Endodermal cell (in vitro differentiated cells): ENCODE results near the gene TNFRSF8. TPM values are rescaled to one million over a fixed set of nuclear protein-coding genes. Genes with fewer than 3 reads are reported as not detected.

ENCODE experiments used
- DNase-seq: peaks from one replicate; pipeline ENCODE4 v3.0.0-alpha.2; 2017
- H3K27ac ChIP-seq: 2 replicates; pipeline ENCODE4 v1.5.1; 2013; ENCODE audit warnings: mild to moderate bottlenecking, low read depth, low read length, moderate library complexity
- H3K27me3 ChIP-seq: 2 replicates; pipeline ENCODE4 v1.6.1; 2013; ENCODE audit warnings: mild to moderate bottlenecking, low read length, moderate library complexity; ENCODE audit not compliant: insufficient read depth, control insufficient read depth, poor library complexity, severe bottlenecking
- H3K36me3 ChIP-seq: 2 replicates; pipeline ENCODE4 v1.7.0; 2013; ENCODE audit warnings: mild to moderate bottlenecking, low read length, moderate library complexity; ENCODE audit not compliant: control insufficient read depth, insufficient read depth
- H3K4me1 ChIP-seq: one replicate; pipeline ENCODE4 v1.7.0; 2013; ENCODE audit warnings: low read length; ENCODE audit not compliant: control insufficient read depth, insufficient read depth
- H3K4me3 ChIP-seq: 2 replicates; pipeline ENCODE4 v1.5.1; 2013; ENCODE audit warnings: mild to moderate bottlenecking, low read length, moderate library complexity
- H3K9ac ChIP-seq: 2 replicates; pipeline ENCODE4 v1.6.1; 2013; ENCODE audit warnings: mild to moderate bottlenecking, low read length, moderate library complexity; ENCODE audit not compliant: poor library complexity, severe bottlenecking; ENCODE audit errors: extremely low read depth
- H3K9me3 ChIP-seq: 2 replicates; pipeline ENCODE4 v1.6.1; 2013; ENCODE audit warnings: mild to moderate bottlenecking, low read length, moderate library complexity; ENCODE audit not compliant: control insufficient read depth
- H3K27ac Mint-ChIP-seq: 2 replicates; pipeline ENCODE4 v1.8.0; 2020; ENCODE audit warnings: mixed read lengths
- H3K27me3 Mint-ChIP-seq: 2 replicates; pipeline ENCODE4 v1.8.0; 2021; ENCODE audit warnings: mild to moderate bottlenecking, mixed read lengths; ENCODE audit not compliant: insufficient read depth
- H3K36me3 Mint-ChIP-seq: 2 replicates; pipeline ENCODE4 v1.8.0; 2020; ENCODE audit warnings: low read depth, mixed read lengths
- H3K4me1 Mint-ChIP-seq: 2 replicates; pipeline ENCODE4 v1.8.0; 2020; ENCODE audit warnings: mixed read lengths
- H3K4me3 Mint-ChIP-seq: 2 replicates; pipeline ENCODE4 v1.8.0; 2020; ENCODE audit warnings: mild to moderate bottlenecking, moderate library complexity, mixed read lengths
- H3K9me3 Mint-ChIP-seq: 2 replicates; pipeline ENCODE4 v1.8.0; 2020; ENCODE audit warnings: mild to moderate bottlenecking, mixed read lengths
- CTCF ChIP-seq: fragments of 200-600 bp; sonication (generic); conservative IDR thresholded peaks from 2 replicates; pipeline ENCODE4 v1.5.0; 2021; ENCODE audit warnings: antibody characterized with exemption, mild to moderate bottlenecking
- WGBS, 2 experiments: methylation state at CpG; one replicate each; pipeline versions ENCODE4 v1.1.5 to v1.1.7; 2013; ENCODE audit warnings: missing lambda C conversion rate in 2 of 2, mixed read lengths in 1 of 2; ENCODE audit not compliant: insufficient coverage in 1 of 2, insufficient read length in 1 of 2; 5-methylcytosine and 5-hydroxymethylcytosine counted together
- total RNA-seq, 2 donors: library from RNA; stranded (reverse); fragmentation: NEBNext Ultra II Directional in 1 of 2; extraction: Animal tissue kit (Norgen Biotek cat#: 25700) in 1 of 2; gene quantifications; 2 replicates in 1 of 2; 3 replicates in 1 of 2; pipeline ENCODE4 v1.2.1, GENCODE V29; 2021

Gene TNFRSF8
- total RNA-seq, 2 donors from 2014 or later: 0.69 to 2.3 TPM

DNA sequence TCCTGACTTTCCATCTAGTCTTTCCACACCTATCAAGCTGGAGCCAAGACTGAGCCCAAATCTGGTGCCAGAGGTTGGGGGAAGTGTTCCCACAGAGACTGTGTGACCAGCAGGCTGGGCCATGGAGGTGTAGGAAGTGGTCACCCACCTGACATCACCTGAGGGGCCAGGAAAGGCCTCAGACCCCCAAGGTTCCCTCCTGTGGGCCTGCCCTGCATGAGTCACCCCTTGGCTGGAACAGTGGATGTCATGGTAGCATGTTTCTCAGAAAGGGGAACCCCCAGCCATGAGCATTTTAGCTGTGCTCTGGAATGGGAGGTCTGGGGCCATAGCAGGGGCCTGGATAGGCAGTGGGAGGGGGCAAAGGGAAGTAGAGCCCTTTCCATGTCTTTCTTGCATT is 5.7 kb upstream of the TNFRSF8 start:
- no peaks in the 10 kb centered on the region for H3K36me3 Mint-ChIP-seq
- peaks cover 24% of the 10 kb centered on the region for H3K4me1 Mint-ChIP-seq
- Histone ChIP-seq H3K9ac (no peak overlapping the region), H3K4me1 (peaks cover 8% of the 10 kb centered on the region), H3K27me3 (peaks cover 17% of the 10 kb centered on the region), H3K4me3 (no peak overlapping the region), H3K27ac (no peak overlapping the region), H3K9me3 (no peaks in the 10 kb centered on the region), H3K36me3 (no peaks in the 10 kb centered on the region)
- H3K4me3 Mint-ChIP-seq: no peak overlapping the region
- no peak for DNase-seq
- peaks cover 27% of the 10 kb centered on the region for H3K27me3 Mint-ChIP-seq
- peaks cover 3% of the 10 kb centered on the region for H3K9me3 Mint-ChIP-seq
- H3K27ac Mint-ChIP-seq: no peak overlapping the region
- TF ChIP-seq CTCF: no peak

- H3K36me3 Mint-ChIP-seq: no peaks in the 10 kb centered on the region
- no peaks in the 10 kb centered on the region for H3K36me3 ChIP-seq
- H3K9me3 ChIP-seq: no peaks in the 10 kb centered on the region
- DNase-seq: no peak
- no peak overlapping the region for H3K4me3 Mint-ChIP-seq
- H3K27me3 ChIP-seq: peaks cover 23% of the 10 kb centered on the region
- peaks cover 3% of the 10 kb centered on the region for H3K9me3 Mint-ChIP-seq
- H3K9ac ChIP-seq: no peak overlapping the region
- H3K27ac Mint-ChIP-seq: no peak overlapping the region
- no peak overlapping the region for H3K4me3 ChIP-seq
- H3K4me1 Mint-ChIP-seq: peaks cover 20% of the 10 kb centered on the region
- H3K27me3 Mint-ChIP-seq: peaks cover 31% of the 10 kb centered on the region
- peaks cover 8% of the 10 kb centered on the region for H3K4me1 ChIP-seq
- H3K27ac ChIP-seq: no peak overlapping the region
- no peak for TF ChIP-seq CTCF
- 92 to 94% methylated on average over 3 to 4 of the region's 4 CpGs for WGBS, 2 experiments
Measured at GRCh38 chr1:12057940-12058687, 5.0 kb upstream of the TNFRSF8 start.

DNA sequence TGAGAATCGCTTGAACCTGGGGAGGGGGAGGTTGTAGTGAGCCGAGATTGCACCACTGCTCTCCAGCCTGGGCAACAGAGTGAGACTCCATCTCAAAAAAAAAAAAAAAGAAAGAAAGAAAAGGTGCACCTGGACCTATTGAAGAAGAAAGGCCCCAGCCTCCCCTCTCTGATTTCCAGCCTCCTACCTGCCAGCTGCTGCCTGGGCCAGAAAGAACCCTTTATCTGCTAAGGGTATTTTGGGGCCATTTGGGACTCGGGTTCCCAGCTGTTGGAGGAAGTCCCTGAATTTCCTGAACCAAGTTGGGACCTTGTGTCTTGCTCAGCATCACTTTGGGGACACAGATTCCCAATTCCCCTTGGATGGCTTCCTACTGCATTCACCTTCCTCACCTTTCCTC is 3.9 kb upstream of the TNFRSF8 start:
- Histone ChIP-seq H3K9ac (no peak overlapping the region), H3K4me3 (no peak overlapping the region), H3K36me3 (no peaks in the 10 kb centered on the region), H3K27me3 (peaks cover 34% of the 10 kb centered on the region), H3K27ac (no peak overlapping the region), H3K4me1 (peaks cover 4% of the 10 kb centered on the region), H3K9me3 (no peaks in the 10 kb centered on the region)
- Mint-ChIP-seq H3K27me3 (peaks cover 41% of the 10 kb centered on the region), H3K27ac (no peak overlapping the region), H3K36me3 (no peaks in the 10 kb centered on the region), H3K9me3 (peaks cover 3% of the 10 kb centered on the region), H3K4me1 (peaks cover 18% of the 10 kb centered on the region), H3K4me3 (no peak overlapping the region)
- no peak for DNase-seq
- 80 to 86% methylated on average over 3 of the region's 3 CpGs for WGBS, 2 experiments
- no peak for TF ChIP-seq CTCF
